Ramos (cell line): ENCODE measurements around the gene LINS1.

Experiments
- in situ Hi-C: fragments of 300-500 bp; cut with MboI; formaldehyde crosslinking; loops from one replicate; pipeline ENCODE4 v1.14.3; 2022; ENCODE audit warnings: low sequenced_read_pairs; ENCODE audit not compliant: unreplicated experiment

The LINS1 gene

DNA sequence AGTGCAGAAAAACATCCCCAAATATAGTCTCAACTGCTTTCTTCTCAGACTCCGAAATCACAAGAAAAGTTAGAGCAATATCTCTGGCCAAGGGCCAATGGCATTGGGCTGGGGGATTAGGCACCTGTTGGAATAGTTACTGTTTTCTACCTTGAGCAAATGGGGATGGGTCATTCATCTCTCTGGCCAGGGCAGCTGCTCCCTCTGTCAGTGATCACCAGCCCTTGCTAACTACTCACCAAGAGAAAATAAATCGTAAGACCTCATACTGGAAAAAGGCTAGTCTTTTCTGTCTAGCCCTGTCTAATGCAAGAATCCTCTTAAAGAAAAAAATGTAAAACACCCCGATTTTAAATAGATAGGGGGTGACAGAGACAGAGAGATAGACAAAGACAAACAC lies 84.1 kb downstream of the LINS1 start:
- in situ Hi-C loops, result no loop called here
